H1 (cell line): ENCODE measurements around the gene FBXO41. TPM values are rescaled to one million over a fixed set of nuclear protein-coding genes. Genes with fewer than 3 reads are reported as not detected.

Source experiments
- ATF2 ChIP-seq: IDR thresholded peaks from 2 replicates; pipeline ENCODE4 v1.6.1; 2012; ENCODE audit warnings: low read length, inconsistent platforms
- polyA plus RNA-seq, 7 experiments: library from polyadenylated mRNA; depleted of rRNA in 3 of 7; stranded (reverse) in 5 of 7; unstranded in 2 of 7; fragments of >200 nt in 5 of 7; fragments of 200-250 nt in 2 of 7; gene quantifications; 1 replicate in 5 of 7; 2 replicates in 1 of 7; 4 replicates in 1 of 7; pipeline versions ENCODE4 v1.2.1 to v1.2.3, GENCODE V29; 2011 to 2013; ENCODE audit warnings: missing spikeins in 2 of 7, mixed read lengths in 2 of 7
- total RNA-seq: library from RNA; stranded (reverse); fragmentation: NEBNext Ultra II Directional; extraction: Animal tissue kit (Norgen Biotek cat#: 25700); gene quantifications from 2 replicates; pipeline ENCODE4 v1.2.1, GENCODE V29; 2021

The FBXO41 gene
- total and polyA plus RNA-seq, 2 of the 8 experiments (the other 6 are each of a cell fraction or from before 2014, with no cell fraction given), result 11.2 to 14.3 TPM

GRCh38 chr2:73212098-73212447, 72.2 kb downstream of the FBXO41 start (continued):
- no peak for TF ChIP-seq ATF2
